ENCODE measurements around the gene RNF213. TPM values are rescaled to one million over a fixed set of nuclear protein-coding genes. Genes with fewer than 3 reads are reported as not detected.

Gene RNF213
- total RNA-seq, 2 donors from 2014 or later: 98.8 to 136 TPM

GRCh38 chr17:80352991-80353665 lies 92.5 kb downstream of the RNF213 start:
- H3K4me3 ChIP-seq (ENCODE audit: low read length): no peak overlapping the region
- Mint-ChIP-seq H3K9me3 (no peaks in the 10 kb centered on the region), H3K27ac (no peak overlapping the region), H3K36me3 (ENCODE audit: low read depth) (peaks cover 82% of the 10 kb centered on the region), H3K4me1 (no peaks in the 10 kb centered on the region), H3K4me3 (no peak overlapping the region), H3K27me3 (ENCODE audit: insufficient read depth) (no peaks in the 10 kb centered on the region)
- no peaks in the 10 kb centered on the region for H3K27me3 ChIP-seq (ENCODE audit: control insufficient read depth, insufficient read depth, low read length, poor library complexity, severe bottlenecking)
- H3K4me1 ChIP-seq (ENCODE audit: control insufficient read depth, insufficient read depth, low read length): no peaks in the 10 kb centered on the region
- no peaks in the 10 kb centered on the region for H3K9me3 ChIP-seq (ENCODE audit: control insufficient read depth, low read length)
- H3K36me3 ChIP-seq (ENCODE audit: control insufficient read depth, insufficient read depth, low read length): peaks cover 73% of the 10 kb centered on the region
- TF ChIP-seq CTCF (conservative IDR thresholded peaks at IDR 0.05): no peak
- no peak overlapping the region for H3K9ac ChIP-seq (ENCODE audit: extremely low read depth, low read length, poor library complexity, severe bottlenecking)
- 95 to 96% methylated on average over 20 to 28 of the region's 28 CpGs for WGBS, 2 experiments (ENCODE audit: insufficient coverage in 1 of 2, insufficient read length in 1 of 2)
- H3K27ac ChIP-seq (ENCODE audit: low read depth, low read length): no peak overlapping the region
- no peak for DNase-seq

- no peak overlapping the region for H3K4me3 ChIP-seq (ENCODE audit: low read length)
- Mint-ChIP-seq H3K9me3 (no peaks in the 10 kb centered on the region), H3K27me3 (ENCODE audit: insufficient read depth) (no peaks in the 10 kb centered on the region), H3K27ac (no peak overlapping the region), H3K4me1 (no peaks in the 10 kb centered on the region), H3K4me3 (no peak overlapping the region), H3K36me3 (ENCODE audit: low read depth) (peaks cover 82% of the 10 kb centered on the region)
- 90 to 95% methylated on average over 18 to 29 of the region's 29 CpGs for WGBS, 2 experiments (ENCODE audit: insufficient coverage in 1 of 2, insufficient read length in 1 of 2)
- H3K36me3 ChIP-seq (ENCODE audit: control insufficient read depth, insufficient read depth, low read length): peaks cover 71% of the 10 kb centered on the region
- no peak overlapping the region for H3K27ac ChIP-seq (ENCODE audit: low read depth, low read length)
- H3K4me1 ChIP-seq (ENCODE audit: control insufficient read depth, insufficient read depth, low read length): no peaks in the 10 kb centered on the region
- no peak for DNase-seq
- no peak for TF ChIP-seq CTCF (conservative IDR thresholded peaks at IDR 0.05)
- H3K9me3 ChIP-seq (ENCODE audit: control insufficient read depth, low read length): no peaks in the 10 kb centered on the region
- no peak overlapping the region for H3K9ac ChIP-seq (ENCODE audit: extremely low read depth, low read length, poor library complexity, severe bottlenecking)
- H3K27me3 ChIP-seq (ENCODE audit: control insufficient read depth, insufficient read depth, low read length, poor library complexity, severe bottlenecking): no peaks in the 10 kb centered on the region
Measured at GRCh38 chr17:80353718-80354275, 93.1 kb downstream of the RNF213 start.

GRCh38 chr17:80354336-80354735 lies 93.7 kb downstream of the RNF213 start:
- H3K27me3 Mint-ChIP-seq (ENCODE audit: insufficient read depth): no peaks in the 10 kb centered on the region
- H3K4me3 Mint-ChIP-seq: no peak overlapping the region
- no peaks in the 10 kb centered on the region for H3K4me1 Mint-ChIP-seq
- Histone ChIP-seq H3K4me1 (ENCODE audit: control insufficient read depth, insufficient read depth, low read length) (no peaks in the 10 kb centered on the region), H3K9ac (ENCODE audit: extremely low read depth, low read length, poor library complexity, severe bottlenecking) (no peak overlapping the region), H3K9me3 (ENCODE audit: control insufficient read depth, low read length) (no peaks in the 10 kb centered on the region), H3K27ac (ENCODE audit: low read depth, low read length) (no peak overlapping the region), H3K36me3 (ENCODE audit: control insufficient read depth, insufficient read depth, low read length) (peaks cover 65% of the 10 kb centered on the region), H3K27me3 (ENCODE audit: control insufficient read depth, insufficient read depth, low read length, poor library complexity, severe bottlenecking) (no peaks in the 10 kb centered on the region), H3K4me3 (ENCODE audit: low read length) (no peak overlapping the region)
- H3K27ac Mint-ChIP-seq: no peak overlapping the region
- peaks cover 80% of the 10 kb centered on the region for H3K36me3 Mint-ChIP-seq (ENCODE audit: low read depth)
- 94 to 96% methylated on average over 9 of the region's 9 CpGs for WGBS, 2 experiments (ENCODE audit: insufficient coverage in 1 of 2, insufficient read length in 1 of 2)
- DNase-seq: no peak
- H3K9me3 Mint-ChIP-seq: no peaks in the 10 kb centered on the region
- TF ChIP-seq CTCF (conservative IDR thresholded peaks at IDR 0.05): no peak
